GM12801 (cell line): ENCODE results near the gene MBLAC1.

Experiments
- TF ChIP-seq, protein P1 (sequence below): IDR thresholded peaks from one replicate; pipeline ENCODE4 v1.5.1; 2011; ENCODE audit warnings: control low read depth; ENCODE audit not compliant: insufficient read length; ENCODE audit errors: extremely low read depth

MBLAC1 gene

DNA sequence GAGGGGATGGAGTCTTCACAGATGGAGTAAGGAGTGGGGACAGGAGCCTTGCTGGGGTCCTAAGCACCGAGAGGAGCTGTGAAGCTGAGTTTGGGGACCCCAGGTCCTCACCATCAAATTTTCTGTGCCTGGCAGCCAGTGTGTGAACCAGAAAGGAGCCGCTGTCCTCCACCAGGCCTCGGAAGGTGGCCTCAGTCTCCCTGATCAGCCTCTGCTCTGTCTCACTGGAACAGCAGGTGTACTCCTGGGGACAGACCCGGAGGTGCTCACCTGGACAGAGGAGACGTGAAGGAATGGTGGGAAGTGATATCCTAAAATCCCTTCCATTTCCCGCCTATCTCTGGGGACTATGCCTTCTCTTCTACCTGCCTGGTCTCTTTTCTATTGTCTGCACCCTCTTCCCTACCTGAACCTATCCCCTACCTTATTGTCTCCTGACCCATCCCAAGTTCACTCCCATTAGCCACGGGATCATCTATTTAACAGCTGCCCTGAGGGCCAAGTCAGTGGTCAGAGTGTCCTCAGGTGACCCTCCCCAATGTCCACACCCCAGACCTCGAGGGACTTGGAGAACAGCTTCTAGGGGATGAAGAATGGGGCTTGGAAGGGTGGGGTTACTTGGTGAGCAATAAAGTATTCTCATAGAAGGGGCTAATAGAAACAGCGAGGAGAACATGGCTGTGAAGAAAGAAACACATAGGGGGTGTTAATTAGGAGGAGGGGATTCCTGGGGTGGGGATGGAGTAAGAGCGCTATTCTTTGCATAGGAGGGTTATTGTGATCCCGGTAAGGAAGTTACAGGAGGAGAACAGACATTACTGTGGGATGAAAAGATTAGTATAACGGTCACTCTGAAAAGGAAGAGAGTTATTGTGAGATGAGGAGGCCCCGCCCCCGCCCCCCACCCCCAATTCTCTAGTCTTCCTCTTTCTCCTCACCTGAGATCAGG lies 49.6 kb downstream of the MBLAC1 start:
- TF ChIP-seq, protein P1, sequence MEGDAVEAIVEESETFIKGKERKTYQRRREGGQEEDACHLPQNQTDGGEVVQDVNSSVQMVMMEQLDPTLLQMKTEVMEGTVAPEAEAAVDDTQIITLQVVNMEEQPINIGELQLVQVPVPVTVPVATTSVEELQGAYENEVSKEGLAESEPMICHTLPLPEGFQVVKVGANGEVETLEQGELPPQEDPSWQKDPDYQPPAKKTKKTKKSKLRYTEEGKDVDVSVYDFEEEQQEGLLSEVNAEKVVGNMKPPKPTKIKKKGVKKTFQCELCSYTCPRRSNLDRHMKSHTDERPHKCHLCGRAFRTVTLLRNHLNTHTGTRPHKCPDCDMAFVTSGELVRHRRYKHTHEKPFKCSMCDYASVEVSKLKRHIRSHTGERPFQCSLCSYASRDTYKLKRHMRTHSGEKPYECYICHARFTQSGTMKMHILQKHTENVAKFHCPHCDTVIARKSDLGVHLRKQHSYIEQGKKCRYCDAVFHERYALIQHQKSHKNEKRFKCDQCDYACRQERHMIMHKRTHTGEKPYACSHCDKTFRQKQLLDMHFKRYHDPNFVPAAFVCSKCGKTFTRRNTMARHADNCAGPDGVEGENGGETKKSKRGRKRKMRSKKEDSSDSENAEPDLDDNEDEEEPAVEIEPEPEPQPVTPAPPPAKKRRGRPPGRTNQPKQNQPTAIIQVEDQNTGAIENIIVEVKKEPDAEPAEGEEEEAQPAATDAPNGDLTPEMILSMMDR, result no peak

DNA sequence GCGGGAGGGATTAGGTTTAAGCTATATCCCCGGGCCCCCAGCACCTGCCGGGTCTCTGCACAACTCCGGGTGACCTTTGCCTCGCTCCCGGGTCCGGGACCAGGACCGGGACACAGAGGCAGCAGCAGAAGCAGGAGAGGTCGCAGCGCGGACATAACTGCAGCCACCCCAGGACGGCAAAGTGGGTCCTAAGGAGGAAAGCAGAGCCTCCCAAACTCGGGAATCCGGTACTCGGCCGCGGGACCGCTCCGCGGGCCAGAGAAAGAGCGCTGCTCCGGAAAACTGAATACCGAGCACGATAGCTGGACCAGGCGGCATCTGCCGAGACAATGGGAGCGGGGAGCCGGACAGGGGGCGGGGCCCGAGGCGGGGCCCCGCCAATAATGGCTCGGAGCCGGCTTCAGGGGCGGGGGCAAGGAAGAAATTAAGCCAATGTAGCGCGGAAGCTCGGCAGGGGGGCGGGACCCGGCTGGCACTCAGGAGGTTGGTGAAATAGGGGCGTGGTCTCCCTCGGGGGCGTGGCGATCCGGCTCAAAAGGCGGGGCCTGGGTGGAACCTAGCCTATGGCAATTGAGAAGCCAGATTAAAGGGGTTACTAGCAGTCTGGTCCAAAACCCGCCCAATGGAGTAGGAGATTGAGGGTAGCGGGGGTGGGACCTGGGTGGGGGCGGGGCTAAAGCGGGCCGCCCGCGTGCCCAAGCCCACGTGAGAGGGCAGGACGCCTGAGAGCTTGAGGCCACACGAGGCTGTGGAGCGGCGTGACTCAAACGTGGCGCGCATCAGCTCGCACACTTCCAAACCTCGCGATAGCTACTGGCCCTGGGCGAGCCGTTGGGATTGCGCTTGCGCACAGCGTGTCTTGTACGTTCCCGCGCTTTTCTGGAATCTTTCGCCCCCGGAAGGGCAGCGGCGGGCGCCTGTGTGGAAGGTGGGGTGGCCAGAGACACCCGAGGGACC lies 50.6 kb downstream of the MBLAC1 start, which contains the start of the genes GPC2 and STAG3:
Gene GPC2 (minus strand): TSS at position 337 of the 957 bp plus-strand sequence. CDS start 182 bp downstream, at position 155.
Gene STAG3 (plus strand): TSS at position 874 of the 957 bp plus-strand sequence. CDS start 2,639 bp downstream, outside the sequence.
- TF ChIP-seq, protein P1, result no peak
